DND-41 (cell line): ENCODE results near the gene RECK.

Experiments used
- ATAC-seq: fragments of 200-7000 bp; cut with Tn5 transposase; 3 replicates; pipeline ENCODE4 v1.9.1; 2021; ENCODE audit warnings: low read depth; ENCODE audit not compliant: insufficient read depth
- DNase-seq: peaks from one replicate; pipeline ENCODE4 v3.0.0-alpha.2; 2020
- H2AFZ ChIP-seq: 2 replicates; pipeline ENCODE4 v1.6.0; 2012; ENCODE audit warnings: low read depth, low read length
- H3K27ac ChIP-seq: 2 replicates; pipeline ENCODE4 v1.5.1; 2012; ENCODE audit warnings: low read length, inconsistent platforms
- H3K27me3 ChIP-seq: fragments of 200-600 bp; sonication (generic); 2 replicates; pipeline ENCODE4 v1.6.0; 2012; ENCODE audit warnings: low read length, mild to moderate bottlenecking, inconsistent platforms; ENCODE audit not compliant: insufficient read depth, poor library complexity
- H3K36me3 ChIP-seq: 2 replicates; pipeline ENCODE4 v1.5.1; 2012; ENCODE audit warnings: low read length, inconsistent platforms; ENCODE audit not compliant: insufficient read depth
- H3K4me1 ChIP-seq: 2 replicates; pipeline ENCODE4 v1.5.1; 2012; ENCODE audit warnings: mild to moderate bottlenecking, low read length; ENCODE audit not compliant: insufficient read depth
- H3K4me2 ChIP-seq: 2 replicates; pipeline ENCODE4 v1.6.0; 2012; ENCODE audit warnings: mild to moderate bottlenecking, moderate library complexity, low read length, inconsistent platforms; ENCODE audit not compliant: insufficient read depth
- H3K4me3 ChIP-seq, 2 experiments: fragments of 200-600 bp in 1 of 2; shearing (Covaris generic) in 1 of 2; 2 replicates each; pipeline ENCODE4 v1.5.1; 2012 to 2016; ENCODE audit warnings: inconsistent platforms in 2 of 2, low read length in 2 of 2, mild to moderate bottlenecking in 2 of 2, low read depth in 1 of 2, moderate library complexity in 1 of 2
- H3K79me2 ChIP-seq: 2 replicates; pipeline ENCODE4 v1.6.0; 2012; ENCODE audit warnings: low read length, inconsistent platforms; ENCODE audit not compliant: insufficient read depth
- H3K9ac ChIP-seq: 2 replicates; pipeline ENCODE4 v1.6.0; 2012; ENCODE audit warnings: low read depth, mild to moderate bottlenecking, inconsistent platforms, low read length, moderate library complexity
- H3K9me3 ChIP-seq: 2 replicates; pipeline ENCODE4 v1.5.1; 2012; ENCODE audit warnings: low read length, moderate library complexity, mild to moderate bottlenecking, inconsistent platforms; ENCODE audit not compliant: insufficient read depth, severe bottlenecking
- H4K20me1 ChIP-seq: 2 replicates; pipeline ENCODE4 v1.6.0; 2012; ENCODE audit warnings: low read length; ENCODE audit not compliant: insufficient read depth
- EZH2 ChIP-seq: IDR thresholded peaks from 3 replicates; pipeline ENCODE4 v1.6.1; 2012; ENCODE audit warnings: borderline replicate concordance, low read depth, mild to moderate bottlenecking, moderate library complexity, low read length, inconsistent platforms; ENCODE audit not compliant: severe bottlenecking
- TF ChIP-seq, protein P1 (sequence below): IDR thresholded peaks from 2 replicates; pipeline ENCODE4 v1.5.1; 2012; ENCODE audit warnings: borderline replicate concordance, low read length, moderate library complexity, mild to moderate bottlenecking; ENCODE audit not compliant: poor library complexity, severe bottlenecking; ENCODE audit errors: extremely low read depth

The RECK gene

DNA sequence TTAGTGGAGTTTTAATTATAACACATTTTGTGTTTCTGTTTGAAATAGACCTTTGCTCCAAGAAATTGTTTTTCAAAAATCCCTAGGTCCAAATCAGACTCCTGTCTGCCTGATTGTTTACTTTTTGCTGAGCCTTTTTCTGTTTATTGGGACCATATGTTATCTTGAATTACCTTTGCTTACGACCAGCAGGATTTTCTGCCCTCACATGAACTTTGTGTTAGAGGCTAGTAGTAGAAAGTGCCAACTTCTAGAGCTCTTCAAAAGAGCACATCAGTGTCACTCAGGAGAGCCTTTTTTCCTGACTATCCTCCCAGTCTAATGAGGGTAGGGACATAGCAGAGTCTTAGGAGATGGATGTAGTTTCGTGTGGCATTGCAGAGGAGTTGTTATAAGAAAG lies 10.2 kb downstream of the RECK start:
- no peak for DNase-seq
- Histone ChIP-seq H3K4me1 (peaks cover 7% of the 10 kb centered on the region), H4K20me1 (no peaks in the 10 kb centered on the region), H3K79me2 (peaks cover 4% of the 10 kb centered on the region; the same call in 1 of the 2 replicates), H3K27me3 (no peaks in the 10 kb centered on the region), H3K36me3 (no peaks in the 10 kb centered on the region), H3K4me2 (no peak overlapping the region), H3K9ac (no peak overlapping the region), H3K9me3 (no peaks in the 10 kb centered on the region), H3K4me3 (no peak overlapping the region), H2AFZ (no peak overlapping the region), H3K27ac (no peak overlapping the region)
- TF ChIP-seq, protein P1, sequence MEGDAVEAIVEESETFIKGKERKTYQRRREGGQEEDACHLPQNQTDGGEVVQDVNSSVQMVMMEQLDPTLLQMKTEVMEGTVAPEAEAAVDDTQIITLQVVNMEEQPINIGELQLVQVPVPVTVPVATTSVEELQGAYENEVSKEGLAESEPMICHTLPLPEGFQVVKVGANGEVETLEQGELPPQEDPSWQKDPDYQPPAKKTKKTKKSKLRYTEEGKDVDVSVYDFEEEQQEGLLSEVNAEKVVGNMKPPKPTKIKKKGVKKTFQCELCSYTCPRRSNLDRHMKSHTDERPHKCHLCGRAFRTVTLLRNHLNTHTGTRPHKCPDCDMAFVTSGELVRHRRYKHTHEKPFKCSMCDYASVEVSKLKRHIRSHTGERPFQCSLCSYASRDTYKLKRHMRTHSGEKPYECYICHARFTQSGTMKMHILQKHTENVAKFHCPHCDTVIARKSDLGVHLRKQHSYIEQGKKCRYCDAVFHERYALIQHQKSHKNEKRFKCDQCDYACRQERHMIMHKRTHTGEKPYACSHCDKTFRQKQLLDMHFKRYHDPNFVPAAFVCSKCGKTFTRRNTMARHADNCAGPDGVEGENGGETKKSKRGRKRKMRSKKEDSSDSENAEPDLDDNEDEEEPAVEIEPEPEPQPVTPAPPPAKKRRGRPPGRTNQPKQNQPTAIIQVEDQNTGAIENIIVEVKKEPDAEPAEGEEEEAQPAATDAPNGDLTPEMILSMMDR = no peak
- no peak for TF ChIP-seq EZH2
- no peak for ATAC-seq

DNA sequence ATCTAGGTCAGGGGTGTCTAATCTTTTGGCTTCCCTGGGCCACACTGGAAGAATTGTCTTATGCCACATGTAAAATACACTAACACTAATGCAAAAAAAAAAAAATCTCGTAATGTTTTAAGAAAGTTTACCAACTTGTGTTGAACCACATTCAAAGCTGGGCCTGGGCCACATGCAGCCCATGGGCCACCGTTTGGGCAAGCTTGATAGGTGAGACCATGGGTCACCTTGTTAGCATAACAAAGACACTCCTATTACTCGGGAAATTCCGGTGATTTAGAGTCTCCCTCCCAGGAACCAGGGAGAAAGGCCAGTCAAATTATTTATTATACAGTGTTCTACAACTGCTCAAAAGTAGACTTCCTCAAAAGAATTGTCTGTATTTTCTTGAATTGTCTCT lies 12.7 kb downstream of the RECK start:
- TF ChIP-seq, protein P1 = no peak
- TF ChIP-seq EZH2 = no peak
- H3K4me3 ChIP-seq = no peak overlapping the region

DNA sequence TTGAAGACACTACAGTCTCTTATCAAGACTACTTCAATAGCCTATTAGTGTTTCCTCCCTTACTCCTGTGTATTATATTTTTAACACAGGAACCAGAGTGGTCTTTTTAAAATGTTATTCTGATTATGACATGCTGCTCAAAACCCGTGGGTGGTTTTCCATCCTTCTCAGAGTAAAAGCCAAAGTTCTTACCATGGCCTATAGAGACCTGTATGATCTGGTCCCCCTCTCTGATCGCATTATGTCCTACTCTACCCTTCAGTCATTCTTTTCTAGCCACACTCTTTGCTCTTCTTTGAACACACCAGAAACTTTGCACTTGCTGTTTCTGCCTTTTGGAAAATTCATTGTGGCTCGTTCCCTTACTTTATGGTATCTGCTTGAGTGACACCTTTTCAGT lies 13.8 kb downstream of the RECK start:
- Histone ChIP-seq H3K4me3 (no peak overlapping the region), H3K9me3 (no peaks in the 10 kb centered on the region), H3K4me1 (no peaks in the 10 kb centered on the region), H3K27me3 (no peaks in the 10 kb centered on the region), H3K27ac (no peak overlapping the region), H3K9ac (no peak overlapping the region), H4K20me1 (no peaks in the 10 kb centered on the region), H2AFZ (no peak overlapping the region), H3K79me2 (peaks cover 4% of the 10 kb centered on the region; the same call in 1 of the 2 replicates), H3K36me3 (no peaks in the 10 kb centered on the region), H3K4me2 (no peak overlapping the region)
- ATAC-seq = no peak
- DNase-seq = no peak
- no peak for TF ChIP-seq EZH2
- TF ChIP-seq, protein P1 = no peak

More for the DNA sequence above, 12.7 kb downstream of the RECK start:
- Histone ChIP-seq H3K27me3 (no peaks in the 10 kb centered on the region), H3K9me3 (no peaks in the 10 kb centered on the region), H3K27ac (no peak overlapping the region), H3K36me3 (no peaks in the 10 kb centered on the region), H3K9ac (no peak overlapping the region), H3K4me2 (no peak overlapping the region), H2AFZ (no peak overlapping the region), H4K20me1 (no peaks in the 10 kb centered on the region), H3K79me2 (peaks cover 4% of the 10 kb centered on the region; the same call in 1 of the 2 replicates), H3K4me1 (no peaks in the 10 kb centered on the region)
- DNase-seq = no peak
- no peak for ATAC-seq

DNA sequence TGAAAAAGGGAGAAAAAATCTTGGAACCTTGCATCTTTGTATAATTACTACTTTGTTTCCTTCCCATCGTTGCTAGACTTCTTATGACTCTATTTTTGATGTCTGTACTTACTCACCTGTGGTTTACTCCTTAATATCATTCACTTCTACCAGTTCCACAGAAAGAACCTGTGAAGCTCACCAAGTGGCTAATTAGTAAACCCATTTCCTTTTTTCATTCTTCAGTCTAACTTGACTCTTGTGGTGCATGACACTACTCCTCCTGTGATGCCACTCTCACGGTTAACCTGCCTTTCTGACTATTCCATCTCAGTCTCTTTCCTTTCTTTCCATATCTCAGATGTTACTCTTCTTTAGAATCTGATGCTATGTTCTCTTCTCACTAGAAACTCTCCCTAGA lies 14.6 kb downstream of the RECK start:
- no peak for ATAC-seq
- H3K4me1 ChIP-seq = no peaks in the 10 kb centered on the region

More for the DNA sequence above, 14.6 kb downstream of the RECK start:
- Histone ChIP-seq H3K9ac (no peak overlapping the region), H3K4me2 (no peak overlapping the region), H2AFZ (no peak overlapping the region), H3K27ac (no peak overlapping the region), H3K9me3 (no peaks in the 10 kb centered on the region), H4K20me1 (no peaks in the 10 kb centered on the region), H3K79me2 (peaks cover 2% of the 10 kb centered on the region; the same call in 1 of the 2 replicates), H3K27me3 (no peaks in the 10 kb centered on the region), H3K36me3 (no peaks in the 10 kb centered on the region), H3K4me3 (no peak overlapping the region)
- DNase-seq = no peak
- TF ChIP-seq, protein P1 = no peak
- no peak for TF ChIP-seq EZH2
